GM18868 (cell line): ENCODE measurements around the gene ZNF398.

Experiments used
- ATAC-seq: cut with Tn5 transposase; IDR thresholded peaks from one replicate; pipeline ENCODE4 v1.9.1; 2021; ENCODE audit warnings: mild to moderate bottlenecking, moderate library complexity; ENCODE audit not compliant: unreplicated experiment

ZNF398 gene

DNA sequence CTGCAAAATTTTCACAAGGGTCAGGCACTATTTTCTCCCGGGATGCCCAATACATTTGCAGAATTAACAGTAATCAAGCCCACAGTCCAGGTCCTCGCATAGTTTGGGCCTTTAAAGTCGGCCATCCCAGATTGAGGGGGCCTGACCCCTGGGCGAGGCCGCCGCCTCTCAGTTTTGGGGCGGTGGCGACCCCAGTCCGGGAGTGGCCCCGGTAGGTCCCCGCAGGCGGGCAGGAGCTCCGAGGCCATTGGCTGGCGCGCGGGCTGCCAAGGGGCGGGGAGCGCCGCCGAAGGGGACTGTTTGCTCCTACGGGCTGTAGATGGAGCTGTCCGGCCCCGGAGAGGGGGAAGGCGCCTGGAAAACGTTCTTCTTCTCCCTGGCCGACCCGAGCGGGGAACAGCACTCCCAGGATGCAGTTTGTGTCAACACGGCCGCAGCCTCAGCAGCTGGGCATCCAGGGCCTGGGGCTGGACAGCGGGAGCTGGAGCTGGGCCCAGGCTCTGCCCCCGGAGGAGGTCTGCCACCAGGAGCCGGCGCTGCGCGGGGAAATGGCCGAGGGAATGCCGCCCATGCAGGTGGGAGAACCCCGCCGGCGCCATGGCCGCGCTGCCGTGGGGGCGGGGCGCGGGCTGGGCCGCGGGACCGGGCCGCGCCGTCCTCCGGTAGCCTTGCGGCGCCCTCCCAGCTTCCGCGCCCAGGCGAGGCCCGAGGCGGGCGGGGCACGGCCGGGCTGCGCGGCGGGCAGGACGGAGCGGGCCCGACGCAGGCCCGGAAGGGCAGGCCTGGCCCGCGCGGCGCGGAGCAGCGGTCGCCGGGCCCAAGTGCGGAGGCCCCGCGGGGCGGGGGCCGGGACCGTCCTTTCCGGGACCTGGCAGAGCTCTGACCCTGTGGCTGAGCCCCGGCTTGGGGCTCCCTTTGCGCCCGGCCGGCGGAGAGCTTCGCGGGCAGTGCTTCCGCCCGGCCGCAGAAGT, 48.2 kb downstream of the ZNF398 start, which contains the start of gene ZNF282:
Gene ZNF282 (plus strand): TSS at position 367 of the 971 bp plus-strand sequence. CDS start 44 bp downstream, at position 411.
- peak; percentile 92 for ATAC-seq

DNA sequence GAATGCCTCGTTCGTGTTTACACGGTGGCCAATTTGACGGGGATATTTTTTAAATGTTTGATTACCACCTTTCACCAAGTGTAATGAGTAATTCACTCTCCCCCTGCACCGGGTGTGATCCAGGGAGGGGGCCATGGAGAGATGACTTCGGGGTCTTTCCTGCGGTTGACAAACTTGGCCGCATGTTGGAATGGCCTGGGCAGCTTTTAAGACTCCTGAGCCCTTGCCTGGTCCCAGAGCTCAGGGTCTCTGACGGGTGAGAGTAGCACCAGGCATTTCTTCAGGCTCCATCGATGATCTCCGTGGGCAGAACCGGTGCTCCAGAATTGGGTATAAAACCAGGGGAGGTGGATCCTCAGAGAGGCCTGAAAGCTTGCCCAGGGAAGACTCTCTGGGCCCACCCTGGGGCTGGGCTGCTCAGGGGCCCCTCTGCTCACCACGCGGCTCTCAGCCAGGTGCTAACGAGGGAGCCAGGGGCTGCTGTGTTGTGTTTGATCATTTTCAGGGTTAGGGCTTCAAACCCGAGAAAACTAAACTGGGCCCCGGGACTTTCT, 49.0 kb downstream of the ZNF398 start:
- ATAC-seq, result no peak

DNA sequence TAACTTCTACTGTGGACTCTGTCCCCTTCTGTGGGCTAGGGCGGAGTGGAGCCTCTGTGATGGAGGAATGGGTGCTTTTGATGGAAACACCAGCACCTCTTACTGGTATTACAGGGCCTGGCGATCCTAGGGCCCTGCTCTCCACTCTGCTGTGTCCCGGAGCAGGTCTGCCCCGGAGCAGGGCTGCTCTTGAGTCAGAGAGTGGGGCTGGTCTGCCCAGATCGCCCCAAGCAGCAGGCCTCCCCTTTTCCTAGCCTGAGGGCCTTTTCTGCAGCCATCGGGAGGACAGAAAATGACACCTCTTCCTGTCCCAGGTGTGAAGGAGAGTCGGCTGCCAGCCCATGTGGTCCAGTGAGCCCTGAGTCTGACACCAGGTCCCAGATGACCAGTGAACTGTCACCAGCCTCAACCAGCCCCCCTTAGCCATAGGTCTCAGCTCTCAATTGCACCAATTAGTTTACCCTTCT, 49.5 kb downstream of the ZNF398 start:
- no peak for ATAC-seq

DNA sequence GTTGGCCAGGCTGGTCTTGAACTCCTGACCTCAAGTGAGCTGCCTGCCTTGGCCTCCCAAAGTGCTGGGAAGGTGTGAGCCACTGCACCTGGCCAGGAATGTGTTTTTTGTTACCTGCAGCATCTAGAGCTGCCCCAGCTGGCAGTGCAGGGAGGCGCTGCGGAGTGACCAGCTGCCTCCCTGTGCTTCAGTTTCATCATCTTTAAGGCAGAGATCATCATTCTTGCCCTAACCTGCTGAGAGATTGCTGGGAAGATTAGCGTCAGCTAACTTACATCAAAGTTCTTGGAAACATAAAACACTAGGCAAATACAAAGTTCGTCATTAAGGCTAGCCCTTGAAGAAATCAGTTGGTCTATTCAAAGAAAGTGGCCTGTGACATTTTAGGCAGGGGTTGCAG, 50.4 kb downstream of the ZNF398 start:
- no peak for ATAC-seq

DNA sequence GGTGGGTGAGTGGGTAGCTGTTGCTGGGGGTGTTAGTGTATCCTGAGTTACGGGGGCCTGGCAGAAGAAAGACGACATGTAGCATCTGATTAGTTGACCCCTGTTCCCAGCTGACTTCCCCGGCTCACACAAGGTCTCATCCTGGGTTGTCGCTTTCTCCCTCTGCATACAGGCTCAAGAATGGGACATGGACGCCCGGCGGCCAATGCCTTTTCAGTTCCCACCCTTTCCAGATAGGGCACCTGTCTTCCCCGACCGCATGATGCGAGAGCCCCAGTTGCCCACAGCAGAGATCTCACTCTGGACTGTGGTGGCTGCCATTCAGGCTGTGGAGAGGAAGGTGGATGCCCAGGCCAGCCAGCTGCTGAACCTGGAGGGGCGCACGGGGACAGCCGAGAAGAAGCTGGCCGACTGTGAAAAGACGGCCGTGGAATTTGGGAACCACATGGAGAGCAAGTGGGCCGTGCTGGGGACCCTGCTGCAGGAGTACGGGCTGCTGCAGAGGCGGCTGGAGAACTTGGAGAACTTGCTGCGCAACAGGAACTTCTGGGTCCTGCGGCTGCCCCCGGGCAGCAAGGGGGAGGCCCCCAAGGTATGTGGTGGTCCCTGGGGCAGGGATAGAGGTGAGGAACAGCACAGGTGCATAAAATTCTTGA, 51.0 kb downstream of the ZNF398 start:
- ATAC-seq, result no peak

DNA sequence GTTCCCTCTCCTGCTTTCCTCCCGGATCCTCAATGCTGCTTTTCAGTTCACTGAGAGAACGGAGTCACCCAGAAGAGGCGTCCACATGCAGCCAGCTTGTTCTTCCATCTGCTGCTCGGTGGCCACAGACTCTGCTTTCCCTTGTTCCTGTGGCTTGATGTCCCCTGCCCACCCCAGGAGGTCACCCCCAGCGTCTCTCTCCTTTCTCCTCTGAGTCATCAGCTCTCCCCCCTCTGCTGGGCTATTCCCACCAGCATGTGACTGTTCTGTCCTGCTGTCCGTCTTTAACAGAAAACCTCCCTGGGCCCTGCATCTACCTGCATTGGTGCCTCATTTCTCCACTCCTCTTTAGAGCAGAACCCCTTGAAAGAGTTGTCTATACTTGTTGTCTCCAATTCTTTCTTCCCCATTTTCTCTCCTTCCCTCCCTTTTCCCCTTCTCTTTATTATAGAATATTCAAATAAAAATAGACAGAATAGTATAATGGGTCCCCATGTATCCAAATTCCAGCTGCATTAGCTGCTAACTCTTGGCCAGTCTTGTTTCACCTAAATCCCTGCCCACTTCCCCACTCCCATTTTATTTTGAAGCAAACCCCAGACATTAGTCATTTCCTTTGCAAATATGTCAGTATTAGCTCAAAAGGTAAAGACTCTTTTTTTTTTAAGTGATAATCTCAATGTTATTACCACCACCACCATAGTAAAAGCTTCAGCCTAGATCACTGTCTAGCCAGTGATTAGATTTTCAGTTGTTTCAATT, 52.2 kb downstream of the ZNF398 start:
- ATAC-seq, result no peak

DNA sequence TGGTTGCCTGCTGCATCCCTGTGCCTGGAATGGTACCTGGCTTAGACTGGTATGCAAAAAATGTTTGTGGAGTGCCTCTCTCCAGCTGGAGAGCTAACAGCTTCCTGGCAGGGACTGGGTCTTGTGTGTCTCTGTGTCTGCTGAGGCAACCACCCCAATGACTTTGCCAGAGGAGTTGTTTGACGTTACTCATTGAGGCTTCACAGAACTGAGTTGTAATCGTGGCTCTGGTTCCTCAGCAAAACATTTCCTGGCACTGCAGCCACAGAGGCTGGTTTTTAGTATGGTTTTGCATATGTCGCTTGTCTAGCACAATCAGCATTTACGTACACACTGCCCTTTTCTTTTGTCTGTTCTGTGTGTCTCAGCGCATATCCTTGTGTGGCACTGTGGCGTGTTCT, 55.6 kb downstream of the ZNF398 start:
- ATAC-seq, result no peak

DNA sequence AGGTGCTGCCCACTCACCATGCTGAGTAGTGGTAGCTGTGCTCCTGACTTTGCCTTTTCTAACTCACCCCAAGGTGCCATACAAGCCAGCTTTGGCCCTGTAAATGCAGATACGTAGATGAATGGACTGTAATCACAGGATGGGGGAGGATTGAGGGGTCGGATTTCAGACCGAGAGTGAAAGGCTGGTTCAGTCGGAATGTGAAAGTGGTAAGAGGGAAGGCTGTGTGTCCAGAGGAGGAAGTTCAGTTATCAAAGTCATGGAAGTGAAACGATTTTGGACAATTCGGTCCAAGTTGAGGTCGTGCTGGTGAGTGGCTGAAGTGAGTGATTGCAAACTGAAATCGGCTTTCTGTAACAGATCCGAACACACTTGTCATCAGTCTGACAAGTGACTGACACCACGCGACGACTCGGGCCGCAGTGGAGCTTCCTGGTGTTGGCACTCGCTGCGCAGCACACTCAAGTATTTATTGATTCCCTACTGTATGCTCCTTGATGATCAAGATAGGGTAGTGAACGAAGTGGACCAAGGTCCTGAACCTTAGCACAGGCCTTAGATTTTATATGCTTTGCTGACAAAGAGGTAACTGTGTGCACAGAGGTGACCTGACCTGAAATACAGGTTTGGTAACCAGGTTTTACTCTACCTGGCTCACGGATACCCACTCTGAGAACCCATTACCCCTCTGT, 58.6 kb downstream of the ZNF398 start:
- ATAC-seq, result no peak

DNA sequence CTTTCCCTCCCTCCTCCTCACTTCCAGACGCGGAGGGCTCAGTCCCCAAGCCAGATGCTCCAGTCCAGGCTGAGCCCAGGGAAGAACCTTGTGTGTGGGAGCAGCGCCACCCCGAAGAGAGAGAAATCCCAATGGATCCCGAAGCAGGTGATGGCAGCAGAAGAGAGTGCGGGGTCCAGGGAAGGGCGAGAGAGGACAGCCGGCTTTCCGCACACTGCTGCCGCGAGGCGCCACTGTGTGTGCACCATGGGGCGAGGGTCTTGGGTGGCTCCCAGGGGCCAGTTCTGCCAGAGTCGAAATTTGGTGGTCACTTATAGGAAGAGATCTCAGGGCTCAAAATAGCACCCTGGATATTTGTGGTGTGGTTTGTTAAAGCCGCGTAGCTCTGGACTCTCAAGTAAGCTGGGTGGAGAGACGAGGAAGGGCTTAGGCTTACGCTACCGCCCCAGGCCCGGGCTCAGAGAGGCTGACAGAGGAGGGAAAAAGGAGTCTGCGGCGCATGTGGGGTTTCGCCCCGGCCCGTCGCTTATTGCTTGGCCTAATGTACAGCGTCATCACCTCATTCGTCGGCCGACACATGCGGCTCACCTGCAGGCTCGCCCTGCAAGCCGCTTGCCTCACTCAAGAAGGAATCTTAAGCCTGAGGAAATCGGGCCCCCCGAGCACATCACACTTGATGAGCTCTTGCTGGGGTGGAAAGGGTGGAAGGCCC, 60.2 kb downstream of the ZNF398 start:
- no peak for ATAC-seq

DNA sequence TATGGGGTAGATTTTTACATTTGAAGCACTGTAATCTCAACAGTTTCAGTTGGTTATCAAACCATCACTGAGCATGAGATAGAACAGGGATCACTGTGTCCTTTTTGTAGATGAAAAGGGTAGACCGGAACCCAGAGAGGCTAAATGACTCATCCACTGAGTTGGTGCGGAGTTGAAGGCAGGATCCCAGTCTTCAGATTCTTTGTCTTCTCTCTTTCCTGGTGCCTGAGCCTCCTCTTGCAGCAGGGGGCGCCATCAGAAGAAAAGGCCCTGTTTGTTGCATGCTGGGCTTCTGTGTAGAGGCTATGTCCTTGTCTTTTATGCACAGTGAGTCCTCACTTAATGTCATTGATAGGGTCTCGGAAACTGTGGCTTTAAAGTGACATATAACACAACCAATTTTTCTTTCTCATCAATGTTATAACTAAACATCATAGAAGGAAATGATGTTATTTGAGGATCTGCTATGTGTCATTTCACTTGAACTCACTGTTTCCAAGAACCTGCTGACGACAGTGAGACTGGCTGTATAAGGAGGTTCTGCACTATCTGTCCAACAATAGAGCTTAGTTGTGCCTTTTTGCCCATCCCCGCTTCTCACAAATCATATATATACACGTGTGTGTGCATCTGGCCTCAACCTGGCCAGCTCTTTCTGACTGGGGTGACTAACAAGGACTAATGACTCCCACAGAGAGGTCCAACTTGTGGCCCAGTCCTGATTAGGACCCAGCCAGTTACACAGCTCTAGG, 62.4 kb downstream of the ZNF398 start:
- ATAC-seq, result peak; percentile 51

DNA sequence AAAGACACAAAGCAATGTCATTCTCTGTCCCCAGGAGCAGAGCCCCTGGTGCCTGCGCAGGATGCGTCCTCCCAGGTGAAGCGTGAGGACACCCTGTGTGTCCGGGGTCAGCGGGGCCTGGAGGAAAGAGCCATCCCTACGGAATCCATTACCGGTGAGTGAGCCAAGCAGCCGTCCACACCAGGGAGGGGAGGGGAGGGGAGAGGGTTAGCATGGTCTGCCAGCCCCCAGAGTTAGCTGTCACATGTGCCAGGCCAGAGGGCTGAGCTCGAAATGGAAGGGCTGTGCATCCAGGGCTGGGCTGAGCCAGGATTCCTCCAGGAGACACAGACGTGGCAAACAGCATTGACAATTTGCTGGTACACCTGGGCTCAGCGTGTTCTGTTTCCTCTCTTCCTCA, 63.3 kb downstream of the ZNF398 start:
- ATAC-seq, result no peak

DNA sequence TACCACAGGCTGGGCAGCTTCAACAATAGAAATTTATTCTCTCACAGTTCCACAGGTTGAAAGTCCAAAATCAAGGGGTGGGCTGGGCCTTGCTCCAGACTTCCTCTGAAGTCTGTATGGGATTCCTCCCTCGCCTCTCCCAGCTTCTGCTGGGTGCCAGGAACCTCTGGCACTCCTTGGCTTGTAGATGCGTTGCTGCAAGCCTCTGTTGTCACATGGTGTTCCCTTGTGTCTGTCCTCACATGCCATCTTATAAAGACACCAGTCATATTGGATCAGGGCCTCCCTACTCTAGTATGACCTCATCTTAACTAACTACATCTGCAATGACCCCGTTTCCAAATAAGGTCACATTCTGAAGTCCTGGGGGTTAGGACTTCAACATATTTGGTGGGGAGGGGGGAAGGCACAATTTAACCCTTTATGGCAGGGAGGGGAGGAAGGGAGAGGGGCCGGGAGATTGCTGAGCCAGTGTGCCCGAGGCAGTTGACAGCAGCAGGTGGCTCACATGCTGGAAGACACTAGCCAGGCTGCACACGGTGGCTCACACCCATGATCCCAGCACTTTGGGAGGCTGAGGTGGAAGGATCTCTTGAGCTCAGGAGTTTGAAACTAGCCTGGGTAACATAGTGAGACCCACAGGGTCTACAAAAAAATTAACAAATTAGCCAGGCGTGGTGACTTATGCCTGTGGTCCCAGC, 66.9 kb downstream of the ZNF398 start:
- no peak for ATAC-seq

DNA sequence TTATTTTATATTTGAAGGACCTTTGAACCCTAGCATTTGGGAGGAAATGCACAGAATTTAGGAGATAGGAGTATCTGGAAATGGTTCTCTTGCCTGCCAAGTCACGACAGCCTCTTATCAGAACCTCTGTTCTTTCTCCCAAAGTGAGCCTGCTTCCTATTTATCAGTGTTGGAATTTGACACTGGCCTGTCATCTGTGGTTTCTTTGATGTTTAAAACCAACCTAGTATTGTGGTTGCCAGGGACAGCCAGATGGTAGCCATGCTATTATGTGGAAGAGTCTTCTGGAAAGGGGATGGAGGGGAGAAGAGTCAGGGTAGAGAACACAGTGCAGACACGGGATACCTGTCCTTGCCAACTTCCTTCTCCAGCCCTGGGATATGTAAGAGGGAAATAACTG, 69.1 kb downstream of the ZNF398 start:
- ATAC-seq, result no peak

DNA sequence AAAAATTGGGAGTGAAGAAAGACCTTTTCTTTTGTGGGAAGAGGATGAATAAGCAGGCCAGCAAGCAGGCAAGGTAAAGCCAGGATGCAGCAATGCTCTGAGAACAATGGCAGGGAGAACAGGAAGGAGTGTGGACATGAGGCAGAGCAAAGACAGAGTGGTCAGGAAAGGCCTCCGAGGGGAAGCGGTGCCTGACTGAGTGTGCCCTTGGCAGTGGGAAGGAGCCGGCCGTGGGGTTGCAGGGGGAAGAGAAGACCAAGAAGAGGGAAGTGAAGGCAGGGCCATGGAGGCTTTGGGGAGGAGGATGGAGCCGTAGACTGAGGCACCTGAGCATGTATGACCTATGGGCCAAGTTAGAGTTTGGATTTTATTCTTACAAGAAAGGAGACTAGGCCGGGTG, 70.3 kb downstream of the ZNF398 start:
- no peak for ATAC-seq

DNA sequence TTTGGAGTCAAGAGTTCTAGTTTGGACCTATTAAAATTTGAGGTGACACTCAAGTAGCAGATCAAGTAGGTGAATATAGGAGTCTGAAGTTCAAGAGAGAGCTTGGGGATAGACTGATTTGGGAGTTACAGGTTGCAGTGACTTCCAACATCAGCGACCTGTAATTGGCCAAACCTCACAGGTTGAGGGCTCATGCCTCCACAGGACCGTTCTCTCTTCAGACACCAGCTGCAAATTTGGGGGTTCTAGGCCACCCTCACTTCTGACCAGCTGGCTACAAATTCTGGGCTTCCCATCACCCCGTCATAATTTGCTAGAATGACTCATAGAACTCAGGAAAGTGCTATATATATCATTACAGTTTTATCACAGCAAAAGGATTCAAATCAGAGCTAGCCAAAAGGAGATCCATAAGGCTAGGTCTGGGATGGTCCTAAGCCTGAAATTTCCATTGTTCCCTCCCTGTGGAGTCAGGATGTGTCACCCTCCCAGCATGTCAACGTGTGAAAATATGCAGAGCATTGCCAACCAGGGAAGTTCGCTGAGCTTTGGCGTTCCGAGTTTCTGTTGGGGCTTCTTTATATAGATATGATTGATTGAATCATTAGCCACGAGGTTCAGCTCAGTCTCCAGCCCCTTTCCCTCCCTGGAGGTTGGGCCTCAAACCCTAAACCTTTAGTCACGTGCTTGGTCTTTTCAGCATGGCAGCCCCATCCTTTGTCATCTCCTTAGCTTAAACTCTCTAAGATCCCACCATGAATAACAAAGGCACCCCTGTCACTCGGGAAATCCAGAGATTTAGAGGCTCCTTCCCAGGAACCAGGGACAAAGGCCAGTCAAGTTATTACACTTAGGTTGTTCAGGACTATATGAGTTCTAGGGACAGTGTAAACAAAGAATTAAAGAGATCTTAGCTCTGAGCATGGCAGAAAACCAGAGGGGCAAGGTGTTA, 71.5 kb downstream of the ZNF398 start:
- ATAC-seq, result no peak

DNA sequence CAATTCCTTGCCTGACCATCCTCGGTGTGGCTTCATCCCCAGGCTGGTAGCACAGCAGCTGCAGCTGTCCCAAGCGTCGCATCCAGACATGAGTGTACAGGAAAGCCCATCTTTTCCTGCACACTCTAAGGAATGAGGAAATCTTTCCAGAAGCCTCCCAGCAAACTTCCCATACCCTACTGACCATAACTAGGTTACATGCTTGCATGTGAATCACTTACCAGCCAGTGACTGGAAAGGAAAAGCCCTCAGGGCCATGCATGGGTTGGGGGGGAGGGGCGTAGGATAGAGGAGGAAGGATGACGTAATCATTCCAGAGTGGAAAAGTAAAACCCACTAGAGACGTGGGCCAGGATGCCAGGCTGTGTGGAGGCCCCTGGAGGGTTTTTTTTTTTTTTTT, 73.3 kb downstream of the ZNF398 start:
- no peak for ATAC-seq

DNA sequence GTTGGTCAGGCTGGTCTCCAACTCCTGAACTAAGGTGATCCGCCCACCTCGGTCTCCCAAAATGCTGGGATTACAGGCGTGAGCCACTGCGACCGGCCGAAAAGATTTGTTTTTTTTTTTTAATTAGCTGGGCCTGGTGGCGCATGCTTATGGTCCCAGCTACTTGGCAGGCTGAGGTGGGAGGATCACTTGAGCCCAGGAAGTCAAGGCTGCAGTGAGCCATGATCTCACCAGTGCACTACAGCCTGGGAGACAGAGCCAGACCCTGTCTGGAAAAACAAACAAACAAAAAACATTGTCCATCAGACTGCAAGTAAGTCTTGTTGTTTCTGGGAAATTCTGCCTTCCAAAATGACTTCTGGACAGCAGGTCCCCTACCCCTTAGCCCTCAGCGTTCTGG, 75.9 kb downstream of the ZNF398 start:
- no peak for ATAC-seq
